HG02588 (cell line): Measurements from ENCODE around the gene TRIL.

Experiments used
- ATAC-seq: cut with Tn5 transposase; IDR thresholded peaks from one replicate; pipeline ENCODE4 v1.9.1; 2021; ENCODE audit warnings: mild to moderate bottlenecking, moderate library complexity; ENCODE audit not compliant: unreplicated experiment

The TRIL gene

DNA sequence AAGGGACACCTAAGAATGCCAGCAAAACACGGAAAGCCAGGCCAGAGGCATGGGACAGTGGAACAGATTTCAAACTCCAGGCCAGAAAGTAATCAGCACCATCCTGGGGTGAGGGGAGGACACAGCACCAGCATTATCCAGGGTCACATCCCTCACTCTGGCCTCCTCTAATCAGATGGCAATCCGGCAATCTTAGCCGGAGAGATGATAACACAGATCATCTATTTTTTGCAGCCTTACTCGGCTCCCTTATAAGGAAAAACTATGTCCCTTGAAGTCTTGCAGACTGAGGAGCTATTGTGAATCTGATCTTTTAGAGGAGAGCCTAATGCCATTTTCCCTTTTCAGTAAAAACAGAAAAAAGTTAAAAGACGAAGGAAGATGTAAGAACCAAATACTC lies 16.5 kb downstream of the TRIL start:
- ATAC-seq, result no peak

DNA sequence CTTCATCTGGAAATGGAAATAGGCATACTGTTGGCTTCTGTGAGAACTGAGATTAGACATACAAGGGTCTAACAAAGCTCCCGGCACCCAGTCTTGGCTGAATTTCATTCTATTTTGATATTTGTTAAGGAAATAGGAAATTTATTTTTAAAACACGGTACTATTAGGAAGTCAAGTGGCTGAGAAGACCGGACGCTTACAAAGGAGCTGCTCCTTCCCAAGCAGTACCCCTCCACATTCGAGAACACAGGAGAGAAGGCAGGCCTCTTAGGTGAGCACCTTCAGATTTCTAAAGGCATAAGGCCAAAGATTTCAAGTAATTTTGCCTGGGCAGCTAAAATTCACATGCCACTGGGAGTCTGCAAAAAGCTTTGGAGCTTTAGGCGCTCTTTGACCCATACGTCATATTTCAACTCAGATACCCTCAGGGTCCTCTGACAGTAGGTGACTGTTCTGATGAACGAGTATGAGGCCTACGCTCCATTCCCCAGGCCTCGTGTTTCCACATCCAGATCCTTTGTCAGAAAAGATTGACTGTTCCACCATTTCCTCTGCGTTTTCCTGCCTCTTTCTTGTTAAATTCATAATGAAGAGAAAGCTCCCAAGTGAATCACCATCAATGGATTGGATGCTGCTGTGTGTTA lies 17.3 kb downstream of the TRIL start:
- ATAC-seq, result no peak

DNA sequence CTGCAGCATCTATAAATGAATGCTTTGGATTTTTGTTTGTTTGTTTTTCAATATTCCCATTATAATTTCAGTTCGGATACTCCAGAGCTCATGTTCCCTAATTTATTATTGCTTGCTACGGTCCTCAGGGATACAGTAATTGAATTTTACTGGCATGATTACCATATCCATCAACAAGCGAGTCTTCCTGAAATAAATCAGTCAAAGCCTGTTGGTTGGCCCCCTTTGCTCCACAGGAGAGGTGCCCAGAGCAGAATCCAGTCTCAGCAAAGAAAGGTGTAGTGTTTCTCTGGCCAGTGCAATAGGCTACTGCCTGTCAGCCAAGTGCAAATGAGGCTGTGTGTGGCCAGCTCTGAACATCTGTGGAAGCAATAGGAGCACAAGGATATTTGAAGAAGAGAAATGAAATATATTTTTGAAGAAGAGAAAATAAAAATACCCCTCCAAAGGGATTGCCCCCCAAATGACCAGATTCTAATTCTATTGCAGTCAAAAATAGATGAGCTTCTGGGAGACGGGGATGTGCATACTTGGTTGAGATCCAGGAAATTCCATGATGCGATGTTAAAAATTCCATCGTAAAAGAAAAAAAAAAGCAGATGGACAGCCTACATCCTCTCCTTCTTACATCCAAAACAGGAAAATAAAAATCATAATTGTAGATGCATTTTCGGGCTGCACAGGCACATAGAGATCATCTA lies 18.1 kb downstream of the TRIL start:
- ATAC-seq, result no peak

DNA sequence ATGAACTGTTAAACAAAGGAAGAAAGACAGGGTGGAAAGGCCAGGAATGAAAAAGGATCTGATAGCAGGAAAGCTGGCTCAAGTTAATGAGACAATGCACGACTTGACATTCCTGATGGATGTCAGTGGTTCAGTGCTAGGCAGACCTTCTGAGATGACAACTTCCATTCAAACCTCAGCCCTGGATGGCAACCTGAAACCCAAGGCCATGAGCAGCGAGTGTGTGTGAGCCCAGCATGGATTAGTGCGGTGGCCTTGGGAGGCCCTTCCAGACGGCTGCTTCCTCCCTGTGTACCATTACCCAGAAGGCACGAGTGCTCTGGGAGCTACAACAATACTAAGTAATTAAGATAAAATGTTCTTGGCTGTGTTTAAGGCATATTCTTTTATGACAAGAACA lies 18.8 kb downstream of the TRIL start:
- ATAC-seq, result no peak

DNA sequence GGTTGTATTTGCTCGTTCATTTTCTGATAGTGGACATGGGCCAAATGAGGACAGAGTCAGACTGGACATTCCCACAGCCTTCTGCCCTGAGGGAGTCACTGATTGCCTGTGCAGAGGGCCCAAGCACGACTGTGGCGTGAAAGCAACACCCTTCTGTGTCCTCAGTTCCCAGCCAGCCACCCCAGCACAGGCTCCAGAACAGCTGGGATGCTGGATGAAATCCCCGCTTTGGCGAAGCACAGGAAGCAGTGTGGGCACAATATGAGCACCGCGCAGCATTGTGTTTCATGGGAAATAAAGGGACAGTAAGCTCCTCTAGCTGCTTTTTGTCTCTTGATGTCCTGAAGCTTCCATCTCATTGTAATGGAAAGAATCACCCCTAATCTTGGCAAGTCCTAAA lies 20.5 kb downstream of the TRIL start:
- ATAC-seq, result no peak

DNA sequence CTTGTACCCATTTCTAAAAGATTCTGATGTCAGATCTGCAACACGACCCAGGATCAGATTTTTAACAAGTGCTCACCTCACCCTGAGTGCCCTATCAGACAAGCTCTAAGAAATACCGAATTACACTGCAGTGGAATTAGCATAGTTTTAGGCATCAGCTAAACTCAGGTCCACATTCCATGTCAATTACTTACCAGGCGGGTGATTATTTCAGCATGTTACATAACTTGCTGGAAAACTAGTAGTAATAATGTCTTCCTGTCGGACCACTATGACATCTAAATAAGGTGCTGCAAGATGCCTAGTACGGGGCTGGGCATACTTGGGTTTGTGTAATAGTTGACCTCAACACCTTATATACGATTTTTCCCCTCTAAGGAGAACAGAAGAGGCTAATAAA lies 21.0 kb downstream of the TRIL start:
- ATAC-seq, result no peak

DNA sequence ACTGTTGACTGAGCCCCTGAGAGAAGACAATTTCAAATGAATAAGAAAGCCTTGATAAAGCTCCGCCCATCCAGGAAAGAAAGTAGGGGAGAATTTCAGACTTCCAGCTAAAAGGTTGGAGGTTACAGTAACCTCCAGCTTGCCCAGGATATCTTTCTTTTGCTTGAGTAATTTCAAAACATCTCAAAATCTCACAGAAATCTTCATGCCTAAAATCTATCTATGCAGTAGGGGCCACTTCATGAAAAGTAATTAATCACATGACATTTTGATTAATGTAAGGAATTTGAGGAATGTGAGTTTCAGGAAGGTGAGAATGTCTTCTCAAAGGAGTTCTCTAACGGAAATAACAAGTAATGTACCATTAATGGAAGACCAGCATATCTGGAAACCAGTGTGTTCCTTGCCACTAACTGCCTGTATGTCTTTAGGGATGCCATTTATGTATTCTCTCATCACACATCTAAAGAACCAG lies 24.2 kb downstream of the TRIL start:
- ATAC-seq, result no peak

DNA sequence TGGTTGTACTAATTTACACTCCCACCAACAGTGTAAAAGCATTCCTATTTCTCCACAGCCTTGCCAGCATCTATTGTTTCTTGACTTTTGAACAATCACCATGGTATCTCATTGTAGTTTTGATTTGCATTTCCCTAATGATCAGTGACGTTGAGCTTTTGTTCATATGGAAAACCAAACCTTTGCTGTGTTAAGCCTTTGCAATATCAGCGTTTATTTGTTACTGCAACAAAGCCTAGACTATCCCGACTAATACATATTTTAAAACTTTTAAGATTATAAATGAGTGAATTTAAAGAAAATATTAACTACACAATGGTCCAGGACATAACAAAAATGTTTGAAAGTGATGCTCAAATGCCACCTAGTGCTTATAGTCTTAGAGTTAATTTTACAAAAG lies 26.6 kb downstream of the TRIL start:
- no peak for ATAC-seq

DNA sequence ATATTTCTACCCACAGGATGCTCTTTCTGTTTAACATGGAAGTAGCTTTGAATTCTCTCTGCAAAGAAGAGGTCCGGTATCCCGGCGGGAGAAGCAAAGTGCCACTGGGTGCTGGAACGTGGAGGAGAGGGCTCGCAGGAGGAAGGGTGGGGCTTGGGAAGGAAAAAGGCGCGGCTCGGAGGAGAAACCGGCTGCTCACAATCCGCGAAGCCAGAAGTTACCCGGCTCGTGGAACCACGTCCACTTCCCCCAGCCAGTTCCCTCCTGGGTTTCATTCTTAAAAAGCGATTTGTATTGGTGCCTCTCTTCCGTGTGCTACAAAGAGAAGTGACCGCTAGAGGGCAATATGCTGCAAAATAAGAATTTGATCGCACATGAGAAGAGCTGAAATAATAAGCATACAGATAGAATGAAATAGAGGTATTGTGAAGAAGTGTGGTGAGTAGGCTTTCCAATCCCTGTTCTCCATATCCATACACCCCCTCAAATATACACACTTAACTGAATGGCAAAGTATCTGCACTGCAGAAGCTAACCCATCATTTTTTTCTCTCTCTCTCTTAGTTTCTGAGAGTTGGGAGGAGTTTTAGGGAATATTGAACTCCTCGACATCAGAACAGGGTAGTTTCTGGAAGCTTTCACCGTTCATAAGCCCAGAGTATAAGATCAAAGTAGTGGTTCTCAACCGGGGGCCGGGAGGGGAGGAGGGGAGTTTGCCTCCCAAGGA lies 31.1 kb downstream of the TRIL start:
- ATAC-seq, result peak; percentile 87

DNA sequence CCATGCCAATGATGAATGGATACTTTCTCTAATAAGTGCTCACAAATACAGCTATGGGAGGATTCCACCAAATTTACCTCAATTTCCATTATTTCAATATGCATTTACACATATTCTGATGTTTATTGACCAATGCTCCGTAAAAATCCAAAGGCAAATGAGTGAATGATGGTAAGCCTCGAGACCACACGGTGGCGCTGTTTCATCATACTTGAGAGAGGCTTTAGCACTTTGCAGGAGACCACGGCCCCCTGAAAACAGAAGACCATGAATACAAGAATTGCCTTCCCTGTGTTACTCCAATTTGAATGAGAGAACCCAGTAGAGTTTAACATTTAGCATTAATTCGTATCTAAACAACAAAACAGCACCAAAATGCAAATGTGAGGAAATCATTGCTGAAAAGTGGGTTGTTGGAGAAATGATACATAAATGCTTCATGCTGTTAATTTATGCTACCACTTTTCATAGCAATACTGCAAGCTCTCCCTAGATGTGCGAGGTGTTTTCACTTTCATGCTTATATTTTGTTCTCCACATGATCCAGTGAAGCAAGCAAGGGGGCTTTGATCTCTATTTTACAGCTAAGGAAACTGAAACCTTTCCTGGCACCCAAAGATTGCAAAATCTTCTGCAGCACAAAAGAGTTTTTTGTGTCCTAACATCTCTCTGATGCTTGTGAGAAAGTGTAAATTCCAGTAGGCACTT lies 35.4 kb downstream of the TRIL start:
- no peak for ATAC-seq

DNA sequence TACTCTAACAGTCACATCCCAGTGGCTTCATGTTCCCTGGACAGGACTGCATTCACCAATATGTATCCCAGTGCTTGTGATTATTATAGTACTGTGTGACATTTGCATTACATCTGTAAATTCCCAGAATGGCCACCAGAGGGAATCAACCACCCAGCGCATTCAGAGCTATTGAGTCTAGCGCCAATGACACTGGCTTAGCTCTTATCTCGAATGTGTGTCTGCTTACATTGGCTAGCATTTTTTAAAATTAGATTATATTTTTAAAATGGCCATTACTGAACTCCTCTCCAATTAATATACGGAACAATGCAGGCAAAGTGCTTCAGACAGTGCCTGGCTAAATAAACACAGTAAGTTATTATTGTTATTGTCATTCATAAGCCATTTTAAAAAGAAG lies 36.3 kb downstream of the TRIL start:
- ATAC-seq, result peak; percentile 74

DNA sequence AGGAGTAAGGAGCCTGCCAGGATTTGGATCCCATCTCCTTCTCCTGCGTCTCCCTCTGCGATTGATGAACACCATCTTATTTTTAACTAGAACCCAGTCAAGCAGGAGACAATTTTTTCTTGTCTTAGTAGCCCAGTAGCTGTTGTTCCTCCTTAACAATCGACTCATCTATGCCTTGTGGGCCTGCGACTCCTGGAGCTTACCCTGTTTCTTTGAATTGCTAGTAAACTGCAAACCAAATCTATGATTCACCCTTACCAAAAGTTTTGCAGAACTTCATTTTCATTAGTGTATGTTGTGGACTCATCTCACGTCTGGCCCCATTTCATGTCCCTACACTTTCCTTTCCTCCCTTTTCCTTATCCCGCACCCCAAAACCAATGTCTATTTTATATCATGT lies 37.7 kb downstream of the TRIL start:
- ATAC-seq, result no peak

DNA sequence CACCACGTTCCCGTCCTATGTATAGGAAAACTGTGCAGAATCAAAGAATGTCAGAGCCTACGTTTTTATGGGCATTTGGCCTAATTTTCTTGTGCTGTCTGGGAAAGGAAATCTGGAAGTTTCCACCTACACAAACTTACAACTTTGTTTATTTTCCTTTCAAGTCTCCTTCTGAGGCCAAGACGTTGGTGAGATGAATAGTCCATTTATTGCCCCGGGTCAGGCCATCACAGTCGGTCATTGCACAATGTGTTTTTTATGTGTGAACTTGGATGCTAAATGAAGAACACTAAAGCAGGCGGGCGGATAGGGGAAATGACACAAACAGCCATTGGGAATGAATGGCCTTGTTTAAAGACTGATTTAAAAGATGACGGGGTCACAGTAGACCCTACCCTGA lies 38.6 kb downstream of the TRIL start:
- ATAC-seq, result no peak

DNA sequence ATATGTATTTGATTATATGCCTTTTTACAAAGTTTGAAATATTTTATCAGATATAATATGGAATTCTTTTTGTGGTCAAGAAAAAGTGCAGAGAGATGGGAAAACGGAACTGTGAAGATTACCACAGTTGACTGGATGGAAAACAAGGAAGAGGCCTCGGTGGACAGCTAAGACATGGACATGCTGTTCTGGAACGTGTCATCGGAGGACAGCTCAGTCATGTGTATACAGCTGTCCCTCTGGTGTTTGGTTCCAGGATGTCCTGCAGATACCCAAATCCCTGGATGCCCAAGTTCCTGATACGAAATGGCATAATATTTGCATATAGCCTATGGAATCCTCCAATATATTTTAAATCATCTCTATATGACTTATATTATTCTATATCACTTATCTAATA lies 49.4 kb downstream of the TRIL start:
- no peak for ATAC-seq

DNA sequence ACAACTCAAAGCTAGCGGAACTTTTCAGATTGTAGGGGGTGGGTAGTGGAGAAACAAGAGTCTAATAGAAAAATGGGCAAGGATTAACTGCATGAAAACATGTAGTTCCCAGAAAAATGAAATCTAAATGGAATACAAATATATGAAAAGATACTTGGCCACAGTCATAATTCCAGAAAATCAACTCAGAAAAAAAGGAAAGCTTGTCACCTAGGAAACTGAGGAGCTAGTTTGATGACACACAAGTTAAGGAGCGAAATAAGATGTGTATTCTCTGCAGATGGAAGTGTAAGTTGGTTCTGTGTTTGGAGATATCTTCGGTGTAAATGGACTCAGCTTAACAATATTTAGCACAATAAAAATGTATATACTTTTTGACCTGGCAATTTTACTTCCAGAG lies 52.7 kb downstream of the TRIL start:
- no peak for ATAC-seq

DNA sequence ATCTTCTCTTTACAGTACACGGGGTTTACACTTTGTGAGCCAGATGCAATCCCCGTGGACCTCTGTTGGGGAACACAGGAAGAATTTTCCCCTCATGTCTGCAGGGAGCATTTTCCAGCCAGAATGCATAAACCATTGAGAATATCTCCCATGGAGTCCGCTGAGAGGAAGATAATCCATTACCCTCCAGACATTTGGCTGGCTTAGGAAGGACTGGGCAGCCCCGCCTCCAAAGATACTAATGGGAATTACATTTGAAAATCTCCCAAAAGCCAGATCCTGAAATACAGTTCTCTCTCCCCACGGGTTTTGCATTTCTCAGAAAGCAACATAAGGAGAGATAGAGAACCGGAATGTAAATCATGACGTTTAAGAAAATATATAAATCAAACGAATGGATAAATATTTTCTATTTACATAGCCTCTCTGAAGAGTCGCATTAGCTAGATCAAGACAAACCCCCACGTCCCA lies 53.5 kb downstream of the TRIL start:
- no peak for ATAC-seq

DNA sequence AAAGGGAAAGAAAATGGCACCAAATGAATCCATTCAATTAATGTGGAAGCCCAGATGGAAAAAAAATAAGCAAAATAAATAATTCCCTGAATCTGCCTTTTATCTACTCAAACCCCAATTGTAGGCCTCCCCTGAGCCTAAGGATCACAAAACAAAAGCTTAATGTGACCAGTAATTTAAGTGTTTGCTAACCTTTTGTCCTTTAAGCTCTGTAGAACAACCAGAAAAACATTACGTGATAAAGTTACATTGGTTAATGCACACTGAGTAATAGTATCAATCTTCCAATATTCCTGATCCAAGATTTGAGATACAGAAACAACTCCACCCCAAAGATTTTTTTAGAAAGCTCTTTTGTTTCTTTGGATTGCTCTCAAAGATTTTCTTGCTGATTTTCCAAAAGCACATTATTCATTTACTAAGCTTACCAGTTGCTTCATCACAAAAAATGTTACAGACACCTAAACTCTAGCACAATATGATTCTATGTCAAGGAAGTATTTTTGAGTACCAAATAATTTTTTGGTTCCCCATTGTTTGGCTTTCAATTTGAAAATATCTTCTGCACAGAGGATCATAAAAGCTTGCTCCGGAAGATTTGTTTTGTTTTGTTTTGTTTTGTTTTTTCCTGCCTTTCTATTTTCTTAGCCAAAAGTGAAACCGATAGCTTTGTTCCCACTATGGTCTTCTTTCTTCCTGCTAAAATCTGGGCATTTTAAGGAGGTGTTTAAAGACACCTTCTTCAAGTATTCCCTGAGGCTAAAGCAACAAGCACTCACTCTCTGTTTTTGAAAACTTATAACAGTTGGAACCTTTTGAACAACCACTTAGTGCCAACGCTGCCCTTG lies 54.2 kb downstream of the TRIL start:
- ATAC-seq, result no peak
